Activated CD8-positive, alpha-beta memory T cell treated with anti-CD3 and anti-CD28 coated beads, Interleukin-2, amount 50 U/mL, for 4 hours (primary cell): ENCODE results near the gene PCNX1.
"Not testable (repeated sequence)": the region's sequence is repeated elsewhere in the genome, so short reads cannot be mapped to it uniquely, and the experiment has no call there.

Experiments used
- DNase-seq: peaks from one replicate; pipeline ENCODE4 v3.0.0-alpha.2; 2020

Gene PCNX1

GRCh38 chr14:71022939-71023338 is 115.7 kb downstream of the PCNX1 start:
- no peak for DNase-seq

- no peak for DNase-seq
Measured at GRCh38 chr14:71029236-71029781, 122.0 kb downstream of the PCNX1 start.

GRCh38 chr14:71031000-71031399 is 123.7 kb downstream of the PCNX1 start:
- no peak for DNase-seq

GRCh38 chr14:71036433-71036832 is 129.2 kb downstream of the PCNX1 start:
- DNase-seq = no peak

- DNase-seq = no peak
Measured at GRCh38 chr14:71048393-71048792, 141.1 kb downstream of the PCNX1 start.

GRCh38 chr14:71049435-71050133 is 142.3 kb downstream of the PCNX1 start:
- DNase-seq = no peak

- DNase-seq = no peak
Measured at GRCh38 chr14:71050227-71050823, 143.1 kb downstream of the PCNX1 start.

- no peak for DNase-seq
Measured at GRCh38 chr14:71054706-71055105, 147.4 kb downstream of the PCNX1 start.

GRCh38 chr14:71056168-71056567 is 148.9 kb downstream of the PCNX1 start:
- DNase-seq = no peak

- DNase-seq = no peak
Measured at GRCh38 chr14:71060274-71060673, 153.0 kb downstream of the PCNX1 start.

GRCh38 chr14:71060825-71061455 is 153.7 kb downstream of the PCNX1 start:
- no peak for DNase-seq

GRCh38 chr14:71061458-71061857 is 154.2 kb downstream of the PCNX1 start:
- DNase-seq = no peak

GRCh38 chr14:71062581-71063303 is 155.5 kb downstream of the PCNX1 start:
- DNase-seq = no peak

GRCh38 chr14:71063351-71063750 is 156.1 kb downstream of the PCNX1 start:
- no peak for DNase-seq

- not testable (repeated sequence) for DNase-seq
Measured at GRCh38 chr14:71064747-71065146, 157.5 kb downstream of the PCNX1 start.

GRCh38 chr14:71070169-71070568 is 162.9 kb downstream of the PCNX1 start:
- DNase-seq = no peak

GRCh38 chr14:71071042-71071441 is 163.8 kb downstream of the PCNX1 start:
- DNase-seq = no peak

GRCh38 chr14:71076462-71077092 is 169.3 kb downstream of the PCNX1 start:
- DNase-seq = no peak

- no peak for DNase-seq
Measured at GRCh38 chr14:71078500-71078899, 171.2 kb downstream of the PCNX1 start.

- no peak for DNase-seq
Measured at GRCh38 chr14:71086567-71086966, 179.3 kb downstream of the PCNX1 start.

GRCh38 chr14:71089971-71090370 is 182.7 kb downstream of the PCNX1 start:
- no peak for DNase-seq

- no peak for DNase-seq
Measured at GRCh38 chr14:71094722-71095121, 187.5 kb downstream of the PCNX1 start.

- DNase-seq = no peak
Measured at GRCh38 chr14:71096947-71097346, 189.7 kb downstream of the PCNX1 start.
